CD4-positive, alpha-beta T cell treated with Interleukin-2 at 100 ng/mL for 4 hours (primary cell): ENCODE results near the gene F12.
"Not testable (repeated sequence)": the region's sequence is repeated elsewhere in the genome, so short reads cannot be mapped to it uniquely, and the experiment has no call there.

Experiments
- DNase-seq: peaks from one replicate; pipeline ENCODE4 v3.0.0-alpha.2; 2020; ENCODE audit warnings: low spot score

The F12 gene

GRCh38 chr5:177368869-177369644 lies 40.3 kb downstream of the F12 start:
- peak; percentile 33 for DNase-seq

GRCh38 chr5:177367981-177368868 lies 41.1 kb downstream of the F12 start:
- no peak for DNase-seq

- DNase-seq, result no peak
Observed at GRCh38 chr5:177367323-177367848, 42.0 kb downstream of the F12 start.

- no peak for DNase-seq
Observed at GRCh38 chr5:177366528-177367322, 42.6 kb downstream of the F12 start.

GRCh38 chr5:177365845-177366527 lies 43.4 kb downstream of the F12 start:
- no peak for DNase-seq

- no peak for DNase-seq
Observed at GRCh38 chr5:177364159-177364962, 45.0 kb downstream of the F12 start.

- DNase-seq, result no peak
Observed at GRCh38 chr5:177363565-177363964, 45.8 kb downstream of the F12 start.

- peak; percentile 82 for DNase-seq
Observed at GRCh38 chr5:177362610-177363507, 46.5 kb downstream of the F12 start.

- DNase-seq, result no peak
Observed at GRCh38 chr5:177362292-177362609, 47.1 kb downstream of the F12 start.

- no peak for DNase-seq
Observed at GRCh38 chr5:177361418-177362291, 47.7 kb downstream of the F12 start.

- not testable (repeated sequence) for DNase-seq
Observed at GRCh38 chr5:177360740-177361139, 48.6 kb downstream of the F12 start.

- no peak for DNase-seq
Observed at GRCh38 chr5:177359860-177360259, 49.5 kb downstream of the F12 start.

- DNase-seq, result no peak
Observed at GRCh38 chr5:177359451-177359851, 49.9 kb downstream of the F12 start.

GRCh38 chr5:177358370-177358819 lies 51.0 kb downstream of the F12 start:
- no peak for DNase-seq

- DNase-seq, result peak; percentile 87
Observed at GRCh38 chr5:177357459-177358351, 51.7 kb downstream of the F12 start, which contains the start of gene RGS14. RGS14 (plus strand) TSS chr5:177357924; CDS start chr5:177358025, 101 bp downstream.

- no peak for DNase-seq
Observed at GRCh38 chr5:177357146-177357458, 52.3 kb downstream of the F12 start.

- DNase-seq, result no peak
Observed at GRCh38 chr5:177356746-177357145, 52.6 kb downstream of the F12 start.

- no peak for DNase-seq
Observed at GRCh38 chr5:177355868-177356168, 53.5 kb downstream of the F12 start.
